Midbrain (tissue), 1 donor: ENCODE data around the gene RAP1GAP2.

Experiments
- DNase-seq: peaks from one replicate; lab custom pipeline; 2025; lab: John Stamatoyannopoulos, UW

The RAP1GAP2 gene

GRCh38 chr17:2947996-2948550, 151.8 kb downstream of the RAP1GAP2 start:
- DNase-seq = no peak

GRCh38 chr17:2948721-2949468, 152.7 kb downstream of the RAP1GAP2 start:
- no peak for DNase-seq

GRCh38 chr17:2949469-2950044, 153.3 kb downstream of the RAP1GAP2 start:
- DNase-seq = no peak

GRCh38 chr17:2950846-2951245, 154.6 kb downstream of the RAP1GAP2 start:
- no peak for DNase-seq

- DNase-seq = no peak
These were observed 156.1 kb downstream of the RAP1GAP2 start for GRCh38 chr17:2952174-2952845.

- DNase-seq = no peak
These were observed 158.7 kb downstream of the RAP1GAP2 start for GRCh38 chr17:2954898-2955445.

- no peak for DNase-seq
These were observed 159.8 kb downstream of the RAP1GAP2 start for GRCh38 chr17:2955931-2956582.

- no peak for DNase-seq
These were observed 161.5 kb downstream of the RAP1GAP2 start for GRCh38 chr17:2957631-2958286.

- DNase-seq = no peak
These were observed 162.5 kb downstream of the RAP1GAP2 start for GRCh38 chr17:2958706-2959222.

- DNase-seq = no peak
These were observed 163.3 kb downstream of the RAP1GAP2 start for GRCh38 chr17:2959371-2960130.

- DNase-seq = no peak
These were observed 165.2 kb downstream of the RAP1GAP2 start for GRCh38 chr17:2961446-2961845.

- no peak for DNase-seq
These were observed 166.0 kb downstream of the RAP1GAP2 start for GRCh38 chr17:2962236-2962635.

- no peak for DNase-seq
These were observed 166.5 kb downstream of the RAP1GAP2 start for GRCh38 chr17:2962729-2963128.

- no peak for DNase-seq
These were observed 167.2 kb downstream of the RAP1GAP2 start for GRCh38 chr17:2963332-2964027.

- no peak for DNase-seq
These were observed 167.8 kb downstream of the RAP1GAP2 start for GRCh38 chr17:2964028-2964356.

- DNase-seq = no peak
These were observed 168.1 kb downstream of the RAP1GAP2 start for GRCh38 chr17:2964370-2964769.

- DNase-seq = no peak
These were observed 168.6 kb downstream of the RAP1GAP2 start for GRCh38 chr17:2964831-2965230.

GRCh38 chr17:2965621-2966595, 169.7 kb downstream of the RAP1GAP2 start:
- no peak for DNase-seq

- DNase-seq = no peak
These were observed 171.3 kb downstream of the RAP1GAP2 start for GRCh38 chr17:2967515-2967914.
